Activated CD8-positive, alpha-beta memory T cell treated with anti-CD3 and anti-CD28 coated beads, Interleukin-2, amount 50 U/mL, for 1 hour (primary cell): Measurements from ENCODE around the gene GCNT1.
"Not testable (repeated sequence)": the region's sequence is repeated elsewhere in the genome, so short reads cannot be mapped to it uniquely, and the experiment has no call there.

Experiments used
- DNase-seq: peaks from one replicate; pipeline ENCODE4 v3.0.0-alpha.2; 2020; ENCODE audit errors: extremely low read depth

Gene GCNT1

GRCh38 chr9:76443887-76444286 lies 15.1 kb upstream of the GCNT1 start:
- no peak for DNase-seq

GRCh38 chr9:76444322-76444929 lies 14.6 kb upstream of the GCNT1 start:
- no peak for DNase-seq

DNA sequence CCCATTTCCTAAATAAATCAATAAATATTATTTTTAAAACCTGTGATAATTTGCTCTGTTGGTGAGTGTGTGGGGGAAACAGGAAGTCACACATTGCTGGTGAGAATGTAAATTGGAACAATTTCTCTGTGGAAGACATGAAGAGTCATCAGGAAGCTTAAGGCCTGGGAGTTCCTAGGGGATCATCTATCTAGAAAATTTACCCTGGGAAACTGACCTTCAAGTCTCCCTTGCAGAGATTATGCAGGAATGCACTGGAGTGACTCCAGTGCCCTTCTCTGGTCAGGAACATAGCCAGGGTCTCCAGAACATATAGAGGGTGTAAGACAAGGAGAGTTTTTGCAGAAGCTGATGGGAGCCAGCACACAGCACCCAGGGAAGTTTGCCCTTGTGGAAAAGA lies 13.0 kb upstream of the GCNT1 start:
- DNase-seq: no peak

DNA sequence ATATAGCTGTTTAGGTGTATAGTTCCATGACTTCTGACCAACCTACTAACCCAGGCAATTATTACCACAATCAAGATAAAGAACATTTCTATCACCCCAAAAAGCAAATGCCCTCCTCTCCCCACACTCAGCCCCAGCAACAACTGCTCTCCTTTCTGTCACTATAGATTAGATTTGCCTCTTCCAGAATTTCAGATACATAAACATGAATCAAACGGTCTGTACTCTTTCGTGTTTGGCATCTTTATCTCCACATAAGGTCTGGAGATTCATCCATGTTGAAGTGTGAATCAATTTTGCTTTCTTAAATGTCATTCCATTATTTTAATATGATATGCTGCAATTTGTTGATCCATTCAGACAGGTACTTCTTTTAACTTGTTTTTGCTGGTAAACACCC lies 10.5 kb upstream of the GCNT1 start:
- DNase-seq: no peak

DNA sequence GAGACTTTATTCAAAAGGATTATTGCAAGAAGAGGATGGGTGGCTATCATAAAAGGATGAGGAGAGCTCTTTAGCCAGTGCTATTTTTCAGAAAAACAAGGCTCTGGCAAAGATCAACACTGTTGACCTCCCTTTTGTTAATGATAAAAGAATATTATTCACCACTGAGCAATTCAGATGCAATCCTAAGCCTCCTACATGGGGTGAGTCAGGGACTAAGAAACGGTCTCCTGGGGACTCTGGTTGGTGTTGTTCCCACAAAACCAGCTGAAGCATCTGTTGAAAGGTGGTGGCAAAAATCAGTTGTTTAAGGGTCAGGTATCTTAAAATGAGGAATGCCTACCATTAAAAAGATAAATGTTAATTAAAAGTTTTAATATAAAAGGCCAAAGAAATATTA lies 7.7 kb upstream of the GCNT1 start:
- no peak for DNase-seq

- no peak for DNase-seq
Measured at GRCh38 chr9:76452839-76453238, 6.1 kb upstream of the GCNT1 start.

DNA sequence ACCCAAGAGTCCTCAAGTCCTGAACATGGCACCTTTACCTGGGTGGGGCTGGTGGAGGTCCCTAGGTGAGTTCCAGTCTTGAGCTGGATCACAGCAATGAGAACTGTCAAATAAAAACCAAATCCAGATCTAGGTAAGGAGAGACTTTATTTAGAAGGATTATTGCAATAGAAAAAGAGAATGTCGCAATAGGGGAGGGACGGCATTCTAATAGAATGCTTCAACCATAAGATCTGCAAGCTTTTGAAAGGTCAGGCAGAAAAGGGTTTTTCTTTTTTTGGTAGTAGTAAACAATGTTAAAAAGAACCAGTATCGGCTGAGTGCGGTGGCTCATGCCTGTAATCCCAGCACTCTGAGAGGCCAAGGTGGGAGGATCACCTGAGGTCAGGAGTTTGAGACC lies 5.2 kb upstream of the GCNT1 start:
- DNase-seq: no peak

DNA sequence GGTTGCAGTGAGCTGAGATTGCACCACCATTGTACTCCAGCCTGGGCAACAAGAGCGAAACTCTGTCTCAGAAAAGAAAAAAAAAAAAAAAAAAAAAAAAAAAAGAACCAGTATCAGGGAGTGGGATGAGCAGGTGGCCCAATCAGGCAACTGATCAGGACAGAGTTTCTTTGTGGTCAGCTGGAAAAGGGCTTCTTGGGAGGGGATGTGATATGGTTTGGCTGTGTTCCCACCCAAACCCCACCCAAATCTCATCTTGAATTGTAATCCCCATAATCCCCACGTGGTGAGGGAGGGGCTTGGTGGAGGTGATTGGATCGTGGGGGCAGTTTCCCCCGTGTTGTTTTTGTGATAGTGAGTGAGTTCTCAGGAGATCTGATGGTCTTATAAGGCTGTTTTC lies 4.7 kb upstream of the GCNT1 start:
- no peak for DNase-seq

DNA sequence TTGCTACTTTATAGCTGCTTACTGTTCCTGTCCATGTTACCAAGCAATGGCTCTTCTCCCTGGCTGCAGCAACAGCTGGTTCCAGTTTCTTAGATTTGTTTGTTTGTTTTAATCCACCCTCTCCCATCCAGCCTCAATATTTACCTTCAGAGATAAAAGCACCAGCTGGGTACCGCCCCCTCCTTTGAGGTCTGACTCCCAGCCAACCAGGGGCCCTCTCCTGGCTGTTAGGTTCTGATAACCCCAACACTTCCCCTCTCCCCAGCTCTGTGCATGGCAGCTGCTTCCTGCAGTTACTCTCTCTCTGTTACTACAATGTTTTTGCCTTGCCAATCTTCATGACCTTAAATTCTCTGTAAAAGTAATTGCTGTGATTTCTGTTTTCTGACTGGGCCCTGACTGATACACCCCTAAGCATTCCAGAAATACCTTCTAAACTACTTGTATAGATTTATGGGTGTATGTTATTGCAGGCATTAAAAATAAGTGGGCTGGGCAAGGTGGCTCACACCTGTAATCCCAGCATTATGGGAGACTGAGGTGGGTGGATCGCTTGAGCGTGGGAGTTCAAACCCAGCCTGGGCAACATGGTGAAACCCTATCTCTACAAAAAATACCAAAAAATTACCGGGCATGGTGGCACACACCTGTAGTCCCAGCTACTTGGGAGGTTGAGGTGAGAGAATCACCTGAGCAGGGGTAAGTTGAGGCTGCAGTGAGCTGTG lies 2.6 kb upstream of the GCNT1 start:
- no peak for DNase-seq

DNA sequence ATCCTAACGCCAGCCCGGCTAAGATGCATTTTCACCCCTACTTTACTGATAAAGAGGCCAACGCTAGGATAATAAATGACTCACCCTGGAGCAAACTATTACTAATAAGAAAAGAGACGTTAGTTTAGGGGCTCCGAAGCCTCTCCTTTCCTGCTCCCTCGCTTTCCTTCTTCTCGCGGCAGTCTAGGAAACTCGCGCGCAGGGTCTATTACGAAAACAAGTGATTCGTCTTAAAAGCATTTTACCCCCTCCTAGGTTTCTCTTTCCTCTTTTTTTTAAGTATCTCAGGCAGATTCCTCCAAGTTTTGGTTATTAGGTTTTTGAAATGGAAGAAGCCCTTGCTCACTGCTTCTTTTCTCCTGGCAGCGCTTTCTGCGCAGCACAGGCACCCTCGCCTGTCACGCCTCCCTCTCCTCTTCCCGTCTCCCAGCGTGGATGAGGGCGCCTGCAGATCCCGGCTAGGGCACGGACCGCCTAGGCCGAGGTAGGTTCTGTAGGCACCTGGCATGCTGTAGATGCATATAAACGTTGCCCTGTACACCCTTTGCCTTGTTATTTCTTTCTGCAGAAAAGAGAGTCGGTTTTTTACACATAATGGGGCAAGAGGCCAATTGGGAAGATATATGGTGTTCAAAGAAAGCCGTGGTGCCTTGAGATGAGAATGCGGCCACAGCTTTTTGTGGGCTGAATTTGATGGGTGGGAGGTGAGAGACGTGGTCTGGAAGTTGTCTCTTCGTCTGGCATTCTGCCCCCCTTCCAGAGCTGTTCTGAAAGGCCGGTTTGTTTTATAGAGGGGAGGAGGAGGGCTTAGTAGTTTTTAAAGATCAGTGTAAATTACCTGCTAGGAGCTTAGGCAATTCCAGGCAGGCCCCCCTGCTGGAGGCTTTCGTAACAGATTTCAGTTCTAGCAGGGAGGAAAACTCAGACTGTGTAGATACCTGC lies 983 bp downstream of the GCNT1 start:
- DNase-seq: no peak

- no peak for DNase-seq
Measured at GRCh38 chr9:76462126-76462525, 3.1 kb downstream of the GCNT1 start.

DNA sequence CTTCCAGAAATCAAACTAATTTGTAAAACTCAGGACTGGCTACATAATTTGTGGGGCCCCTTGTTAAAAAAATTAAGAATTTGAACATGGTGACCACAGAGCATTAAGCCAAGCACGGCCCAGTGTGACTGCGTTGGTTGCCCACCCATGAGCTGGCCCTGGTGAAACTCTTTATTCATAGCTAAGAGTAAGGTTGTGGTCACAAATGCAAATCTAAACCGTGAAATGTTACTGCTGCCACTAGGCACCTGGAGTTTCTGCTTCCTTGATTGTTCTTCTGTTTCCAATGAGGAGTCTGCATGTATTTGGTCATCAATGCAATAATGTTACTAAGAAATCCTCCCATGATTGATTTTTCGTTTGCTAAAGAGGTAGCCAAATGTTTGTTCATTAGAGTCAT lies 4.2 kb downstream of the GCNT1 start:
- no peak for DNase-seq

- DNase-seq: no peak
Measured at GRCh38 chr9:76464706-76465105, 5.7 kb downstream of the GCNT1 start.

DNA sequence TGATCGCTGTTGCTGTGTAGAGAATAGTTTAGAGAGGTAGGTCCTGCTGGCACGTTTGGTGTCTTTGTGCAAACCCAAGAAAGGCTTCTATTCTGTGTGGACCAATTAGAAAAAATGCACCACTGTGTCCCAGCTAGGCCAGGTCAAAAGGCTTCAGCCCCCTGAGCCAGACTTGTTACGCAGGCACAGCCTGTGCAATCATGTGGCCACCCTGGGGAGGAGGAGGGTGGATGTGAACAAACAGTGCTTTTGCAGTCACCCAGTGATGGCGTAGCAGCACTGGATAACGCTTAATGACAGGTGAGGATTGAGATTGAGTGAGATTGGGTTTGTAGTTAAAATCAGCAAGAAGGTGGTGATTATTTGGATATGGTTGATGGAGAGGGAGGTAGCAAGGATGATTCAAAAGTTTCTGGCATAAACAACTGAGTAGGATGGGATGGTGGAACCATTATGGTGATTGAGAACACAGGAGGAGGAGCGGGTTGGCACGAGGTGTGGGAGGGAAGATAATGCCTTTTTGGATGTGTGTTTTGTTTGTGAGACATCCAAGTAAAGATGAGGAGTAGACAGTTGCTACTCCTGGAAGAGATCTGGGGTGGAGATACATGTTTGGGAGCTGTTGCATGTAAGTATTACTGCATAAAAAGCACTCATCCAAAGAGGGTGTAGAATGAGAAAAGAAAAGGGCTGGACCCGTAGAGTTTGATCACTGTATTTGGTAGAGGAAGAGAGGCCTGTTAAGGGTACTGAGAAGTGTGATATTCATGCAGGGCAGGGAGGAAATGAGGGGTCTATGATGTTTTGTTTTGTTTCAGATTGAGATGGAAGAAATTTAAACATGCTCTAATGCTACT lies 6.7 kb downstream of the GCNT1 start:
- no peak for DNase-seq

DNA sequence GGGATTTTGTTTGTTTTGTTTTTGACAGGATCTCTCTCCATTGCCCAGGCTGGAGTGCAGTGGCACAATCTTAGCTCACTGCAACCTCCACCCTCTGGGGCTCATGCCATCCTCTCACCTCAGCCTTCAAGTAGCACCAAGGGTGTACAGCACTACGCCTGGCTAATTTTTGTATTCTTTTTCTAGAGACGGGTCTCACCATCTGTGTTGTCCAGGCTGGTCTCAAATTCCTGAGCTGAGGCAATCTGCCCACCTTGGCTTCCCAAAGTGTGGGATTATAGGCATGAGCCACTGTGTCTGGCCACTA lies 7.3 kb downstream of the GCNT1 start:
- no peak for DNase-seq

DNA sequence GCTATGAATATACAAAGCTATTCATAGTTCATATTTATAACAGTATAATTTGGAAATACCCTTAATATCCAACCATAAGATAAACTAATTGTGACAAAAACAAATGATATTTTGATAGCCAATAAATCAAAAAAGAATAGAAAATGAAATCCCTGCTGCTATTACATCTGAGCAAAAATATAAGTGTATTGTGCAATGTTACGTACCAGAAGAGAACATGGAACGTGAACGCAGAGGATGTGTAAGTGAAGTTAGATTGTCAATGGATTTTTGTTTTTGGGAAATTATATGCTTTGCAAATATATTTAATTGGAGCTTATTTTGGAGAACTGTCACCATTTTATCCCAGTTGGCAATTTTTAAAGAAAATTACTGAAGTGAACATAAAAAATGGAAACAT lies 15.4 kb downstream of the GCNT1 start:
- DNase-seq: no peak

GRCh38 chr9:76475686-76476085 lies 16.7 kb downstream of the GCNT1 start:
- DNase-seq: no peak

DNA sequence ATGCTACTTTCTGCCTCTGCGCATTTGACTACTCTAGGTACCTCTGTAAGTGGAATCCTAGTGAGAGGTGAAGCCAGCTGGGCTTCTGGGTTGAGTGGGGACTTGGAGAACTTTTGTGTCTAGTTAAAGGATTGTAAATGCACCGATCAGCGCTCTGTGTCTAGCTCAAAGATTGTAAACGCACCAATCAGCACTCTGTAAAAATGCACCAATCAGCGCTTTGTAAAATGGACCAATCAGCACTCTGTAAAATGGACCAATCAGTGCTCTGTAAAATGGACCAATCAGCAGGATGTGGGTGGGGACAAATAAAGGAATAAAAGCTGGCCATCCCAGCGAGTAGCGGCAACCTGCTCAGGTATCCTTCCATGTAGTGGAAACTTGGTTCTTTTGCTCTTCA lies 18.8 kb downstream of the GCNT1 start:
- not testable (repeated sequence) for DNase-seq

- DNase-seq: no peak
Measured at GRCh38 chr9:76478226-76478625, 19.2 kb downstream of the GCNT1 start.

DNA sequence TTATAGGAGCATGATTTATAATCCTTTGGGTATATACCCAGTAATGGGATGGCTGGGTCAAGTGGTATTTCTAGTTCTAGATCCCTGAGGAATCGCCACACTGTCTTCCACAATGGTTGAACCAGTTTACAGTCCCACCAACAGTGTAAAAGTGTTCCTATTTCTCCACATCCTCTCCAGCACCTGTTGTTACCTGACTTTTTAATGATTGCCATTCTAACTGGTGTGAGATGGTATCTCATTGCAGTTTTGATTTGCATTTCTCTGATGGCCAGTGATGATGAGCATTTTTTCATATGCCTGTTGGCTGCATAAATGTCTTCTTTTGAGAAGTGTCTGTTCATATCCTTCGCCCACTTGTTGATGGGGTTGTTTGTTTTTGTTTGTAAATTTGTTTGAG lies 20.4 kb downstream of the GCNT1 start:
- not testable (repeated sequence) for DNase-seq

GRCh38 chr9:76486151-76486550 lies 27.2 kb downstream of the GCNT1 start:
- no peak for DNase-seq
